H9 (cell line): ENCODE data around the gene RBMS2. TPM values are rescaled to one million over a fixed set of nuclear protein-coding genes. Genes with fewer than 3 reads are reported as not detected.

Source experiments
- DNase-seq: peaks from one replicate; pipeline ENCODE4 v3.0.0-alpha.2; 2017
- H2AFZ ChIP-seq: one replicate; pipeline ENCODE4 v1.6.1; 2013; ENCODE audit warnings: mild to moderate bottlenecking, low read length, control low read depth, moderate library complexity
- H2AK5ac ChIP-seq: 2 replicates; pipeline ENCODE4 v1.6.1; 2013; ENCODE audit warnings: low read length, control low read depth, mixed read lengths; ENCODE audit not compliant: insufficient read length
- H2BK120ac ChIP-seq: one replicate; pipeline ENCODE4 v1.6.1; 2013; ENCODE audit warnings: low read depth, mild to moderate bottlenecking, low read length, control low read depth, inconsistent platforms; ENCODE audit not compliant: poor library complexity, severe bottlenecking
- H2BK12ac ChIP-seq: 2 replicates; pipeline ENCODE4 v1.6.1; 2013; ENCODE audit warnings: low read length, control low read depth, mixed read lengths, low read depth; ENCODE audit not compliant: insufficient read length
- H2BK15ac ChIP-seq: 2 replicates; pipeline ENCODE4 v1.6.1; 2013; ENCODE audit warnings: low read depth, low read length, control low read depth
- H2BK20ac ChIP-seq: one replicate; pipeline ENCODE4 v1.6.1; 2013; ENCODE audit warnings: low read depth, mild to moderate bottlenecking, low read length, control low read depth, inconsistent platforms; ENCODE audit not compliant: poor library complexity, severe bottlenecking
- H2BK5ac ChIP-seq: 2 replicates; pipeline ENCODE4 v1.6.1; 2013; ENCODE audit warnings: low read length, control low read depth, mixed read lengths; ENCODE audit not compliant: insufficient read length
- H3K14ac ChIP-seq: 2 replicates; pipeline ENCODE4 v1.6.1; 2013; ENCODE audit warnings: low read length, control low read depth; ENCODE audit not compliant: insufficient read depth
- H3K18ac ChIP-seq: 2 replicates; pipeline ENCODE4 v1.6.1; 2013; ENCODE audit warnings: low read depth, mild to moderate bottlenecking, mixed read lengths, low read length, control low read depth; ENCODE audit not compliant: insufficient read length
- H3K23ac ChIP-seq: 2 replicates; pipeline ENCODE4 v1.6.1; 2013; ENCODE audit warnings: low read length, control low read depth, mixed read lengths, low read depth; ENCODE audit not compliant: insufficient read length
- H3K23me2 ChIP-seq: 2 replicates; pipeline ENCODE4 v1.6.1; 2013; ENCODE audit warnings: low read depth, mild to moderate bottlenecking, mixed read lengths, low read length, control low read depth; ENCODE audit not compliant: insufficient read length, poor library complexity, severe bottlenecking
- H3K27ac ChIP-seq: 2 replicates; pipeline ENCODE4 v1.5.1; 2013; ENCODE audit warnings: low read length, control low read depth, mixed read lengths, low read depth; ENCODE audit not compliant: insufficient read length
- H3K27me3 ChIP-seq: 2 replicates; pipeline ENCODE4 v1.6.1; 2013; ENCODE audit warnings: low read length, control low read depth, inconsistent platforms; ENCODE audit not compliant: insufficient read depth
- H3K4ac ChIP-seq: 2 replicates; pipeline ENCODE4 v1.6.1; 2013; ENCODE audit warnings: low read depth, mild to moderate bottlenecking, control low read depth, inconsistent platforms, low read length, moderate library complexity
- H3K4me1 ChIP-seq: 2 replicates; pipeline ENCODE4 v1.6.1; 2013; ENCODE audit warnings: low read length, control low read depth, inconsistent platforms; ENCODE audit not compliant: insufficient read depth
- H3K4me2 ChIP-seq: 2 replicates; pipeline ENCODE4 v1.6.1; 2013; ENCODE audit warnings: low read length, control low read depth, mixed read lengths; ENCODE audit not compliant: insufficient read length, insufficient read depth
- H3K56ac ChIP-seq: 2 replicates; pipeline ENCODE4 v1.6.1; 2013; ENCODE audit warnings: low read depth, mild to moderate bottlenecking, mixed read lengths, low read length, control low read depth; ENCODE audit not compliant: insufficient read length
- H3K79me1 ChIP-seq: 2 replicates; pipeline ENCODE4 v1.6.1; 2013; ENCODE audit warnings: low read depth, mild to moderate bottlenecking, moderate library complexity, low read length, control low read depth, inconsistent platforms; ENCODE audit not compliant: insufficient read depth, poor library complexity, severe bottlenecking
- H3K79me2 ChIP-seq: 2 replicates; pipeline ENCODE4 v1.6.1; 2013; ENCODE audit warnings: low read length, control low read depth, inconsistent platforms; ENCODE audit not compliant: insufficient read depth
- H3K9ac ChIP-seq: 2 replicates; pipeline ENCODE4 v1.6.1; 2013; ENCODE audit warnings: low read length, control low read depth, mixed read lengths; ENCODE audit not compliant: insufficient read length; ENCODE audit errors: extremely low read depth
- H3K9me3 ChIP-seq: one replicate; pipeline ENCODE4 v1.6.1; 2013; ENCODE audit warnings: low read depth, low read length, inconsistent platforms; ENCODE audit not compliant: control insufficient read depth
- H3T11ph ChIP-seq: one replicate; pipeline ENCODE4 v1.6.1; 2013; ENCODE audit warnings: mild to moderate bottlenecking, low read length, control low read depth, inconsistent platforms
- H4K20me1 ChIP-seq: one replicate; pipeline ENCODE4 v1.6.1; 2013; ENCODE audit not compliant: control insufficient read depth, insufficient read length, insufficient read depth
- H4K5ac ChIP-seq: 2 replicates; pipeline ENCODE4 v1.6.1; 2013; ENCODE audit warnings: low read depth, mild to moderate bottlenecking, mixed read lengths, low read length, control low read depth; ENCODE audit not compliant: insufficient read length
- H4K8ac ChIP-seq: replicated peaks from 2 replicates; pipeline ENCODE4 v1.6.1; 2013; ENCODE audit warnings: low read length, control low read depth, mixed read lengths, low read depth; ENCODE audit not compliant: insufficient read length
- H4K91ac ChIP-seq: 2 replicates; pipeline ENCODE4 v1.6.1; 2013; ENCODE audit warnings: low read depth, mild to moderate bottlenecking, moderate library complexity, mixed read lengths, low read length, control low read depth; ENCODE audit not compliant: insufficient read length
- H3K27ac Mint-ChIP-seq, 3 experiments: 2 replicates in 2 of 3; 3 replicates in 1 of 3; pipeline ENCODE4 v1.8.0; 2020 to 2021; ENCODE audit warnings: mixed read lengths in 3 of 3, mild to moderate bottlenecking in 1 of 3, moderate library complexity in 1 of 3
- H3K27me3 Mint-ChIP-seq: 2 replicates; pipeline ENCODE4 v1.8.0; 2021; ENCODE audit warnings: low read depth, mild to moderate bottlenecking, moderate library complexity, mixed read lengths
- H3K36me3 Mint-ChIP-seq, 3 experiments: 2 replicates in 2 of 3; 3 replicates in 1 of 3; pipeline ENCODE4 v1.8.0; 2020 to 2021; ENCODE audit warnings: low read depth in 3 of 3, mixed read lengths in 3 of 3; ENCODE audit not compliant: insufficient read depth in 1 of 3
- H3K4me1 Mint-ChIP-seq, 2 experiments: 2 replicates each; pipeline ENCODE4 v1.8.0; 2020; ENCODE audit warnings: mixed read lengths in 2 of 2
- H3K4me3 Mint-ChIP-seq, 2 experiments: 2 replicates in 1 of 2; 3 replicates in 1 of 2; pipeline ENCODE4 v1.8.0; 2020 to 2021; ENCODE audit warnings: mild to moderate bottlenecking in 2 of 2, mixed read lengths in 2 of 2, moderate library complexity in 1 of 2
- H3K9me3 Mint-ChIP-seq, 2 experiments: 2 replicates in 1 of 2; 3 replicates in 1 of 2; pipeline ENCODE4 v1.8.0; 2020; ENCODE audit warnings: mild to moderate bottlenecking in 2 of 2, mixed read lengths in 2 of 2, moderate library complexity in 1 of 2
- WGBS: extraction: QIAGEN DNeasy Blood & Tissue Kit; methylation state at CpG from one replicate; pipeline ENCODE4 v1.1.7; 2013; ENCODE audit warnings: missing lambda C conversion rate, low lambda C conversion rate, mixed read lengths; ENCODE audit not compliant: insufficient read length; ENCODE audit errors: extremely low coverage; 5-methylcytosine and 5-hydroxymethylcytosine counted together
- total RNA-seq: library from RNA; stranded (reverse); gene quantifications from 2 replicates; pipeline ENCODE4 v1.2.1, GENCODE V29; 2021
- TF ChIP-seq, protein P1 (sequence below): fragments of 200-600 bp; sonication (generic); conservative IDR thresholded peaks from 3 replicates; pipeline ENCODE4 v1.8.0; 2021; ENCODE audit warnings: antibody characterized with exemption, mild to moderate bottlenecking

The RBMS2 gene
- total RNA-seq, 1 experiment from 2014 or later, result 9.5 TPM

DNA sequence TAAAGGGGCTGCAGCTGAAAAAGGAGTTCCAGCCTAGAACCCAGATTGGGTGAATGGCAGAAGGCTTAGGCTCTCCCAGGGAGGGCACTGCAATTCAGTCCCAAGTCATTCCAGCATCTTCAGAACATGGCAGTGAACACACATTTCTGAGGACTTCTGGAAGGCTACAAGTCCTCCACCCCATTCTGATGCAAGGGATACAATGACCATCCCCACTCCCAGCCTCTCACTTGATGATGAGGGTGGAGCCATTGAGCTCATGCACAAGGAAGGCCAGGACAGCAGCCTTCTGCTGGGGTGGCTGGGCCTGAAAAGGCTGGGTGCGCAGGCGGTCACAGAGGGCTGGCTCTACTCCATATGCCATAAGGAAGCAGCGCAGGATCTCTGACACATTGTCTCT lies 82.7 kb downstream of the RBMS2 start:
- H3K9me3 Mint-ChIP-seq, result no peaks in the 10 kb centered on the region
- WGBS, result no CpG with 5 or more reads among the region's 3 CpGs
- Histone ChIP-seq H3K4ac (no peak overlapping the region), H4K5ac (no peak overlapping the region), H2BK5ac (no peak overlapping the region), H3K79me1 (no peaks in the 10 kb centered on the region), H2BK12ac (no peak overlapping the region), H3K4me2 (no peak overlapping the region), H3K56ac (no peak overlapping the region), H2BK15ac (no peak overlapping the region), H3K14ac (no peak overlapping the region), H3K23me2 (no peaks in the 10 kb centered on the region), H2AK5ac (no peak overlapping the region), H3K79me2 (0 out of 2 replicates have a peak, but pooled peaks cover 2% of the 10 kb centered on the region), H3K27me3 (no peaks in the 10 kb centered on the region), H4K8ac (no peak overlapping the region), H3K27ac (no peak overlapping the region), H2BK20ac (no peak overlapping the region), H2AFZ (no peak overlapping the region), H3K9me3 (no peaks in the 10 kb centered on the region), H2BK120ac (no peak overlapping the region), H3K4me1 (no peaks in the 10 kb centered on the region), H3K9ac (no peak overlapping the region), H3K23ac (no peak overlapping the region), H4K20me1 (no peaks in the 10 kb centered on the region), H3T11ph (no peak overlapping the region), H4K91ac (no peak overlapping the region), H3K18ac (no peak overlapping the region)
- DNase-seq, result no peak
- no peak overlapping the region for H3K27ac Mint-ChIP-seq
- no peaks in the 10 kb centered on the region for H3K27me3 Mint-ChIP-seq
- H3K4me1 Mint-ChIP-seq, result no peaks in the 10 kb centered on the region
- TF ChIP-seq, protein P1, sequence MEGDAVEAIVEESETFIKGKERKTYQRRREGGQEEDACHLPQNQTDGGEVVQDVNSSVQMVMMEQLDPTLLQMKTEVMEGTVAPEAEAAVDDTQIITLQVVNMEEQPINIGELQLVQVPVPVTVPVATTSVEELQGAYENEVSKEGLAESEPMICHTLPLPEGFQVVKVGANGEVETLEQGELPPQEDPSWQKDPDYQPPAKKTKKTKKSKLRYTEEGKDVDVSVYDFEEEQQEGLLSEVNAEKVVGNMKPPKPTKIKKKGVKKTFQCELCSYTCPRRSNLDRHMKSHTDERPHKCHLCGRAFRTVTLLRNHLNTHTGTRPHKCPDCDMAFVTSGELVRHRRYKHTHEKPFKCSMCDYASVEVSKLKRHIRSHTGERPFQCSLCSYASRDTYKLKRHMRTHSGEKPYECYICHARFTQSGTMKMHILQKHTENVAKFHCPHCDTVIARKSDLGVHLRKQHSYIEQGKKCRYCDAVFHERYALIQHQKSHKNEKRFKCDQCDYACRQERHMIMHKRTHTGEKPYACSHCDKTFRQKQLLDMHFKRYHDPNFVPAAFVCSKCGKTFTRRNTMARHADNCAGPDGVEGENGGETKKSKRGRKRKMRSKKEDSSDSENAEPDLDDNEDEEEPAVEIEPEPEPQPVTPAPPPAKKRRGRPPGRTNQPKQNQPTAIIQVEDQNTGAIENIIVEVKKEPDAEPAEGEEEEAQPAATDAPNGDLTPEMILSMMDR, result no peak
- H3K36me3 Mint-ChIP-seq, result peaks cover 56 to 97% (median 82%) of the 10 kb centered on the region in 3 experiments
- no peak overlapping the region for H3K4me3 Mint-ChIP-seq
